ENCODE data around the gene ACAD8.

- TF ChIP-seq CTCF (conservative IDR thresholded peaks at IDR 0.05; ENCODE audit: low read length) (no peak), EZH2phosphoT487 (IDR thresholded peaks at IDR 0.05; ENCODE audit: borderline replicate concordance) (no peak)
These were observed 1.2 kb downstream of the ACAD8 start for GRCh38 chr11:134254433-134255183.
